Measurements from ENCODE around the gene SF3A1.

The SF3A1 gene

DNA sequence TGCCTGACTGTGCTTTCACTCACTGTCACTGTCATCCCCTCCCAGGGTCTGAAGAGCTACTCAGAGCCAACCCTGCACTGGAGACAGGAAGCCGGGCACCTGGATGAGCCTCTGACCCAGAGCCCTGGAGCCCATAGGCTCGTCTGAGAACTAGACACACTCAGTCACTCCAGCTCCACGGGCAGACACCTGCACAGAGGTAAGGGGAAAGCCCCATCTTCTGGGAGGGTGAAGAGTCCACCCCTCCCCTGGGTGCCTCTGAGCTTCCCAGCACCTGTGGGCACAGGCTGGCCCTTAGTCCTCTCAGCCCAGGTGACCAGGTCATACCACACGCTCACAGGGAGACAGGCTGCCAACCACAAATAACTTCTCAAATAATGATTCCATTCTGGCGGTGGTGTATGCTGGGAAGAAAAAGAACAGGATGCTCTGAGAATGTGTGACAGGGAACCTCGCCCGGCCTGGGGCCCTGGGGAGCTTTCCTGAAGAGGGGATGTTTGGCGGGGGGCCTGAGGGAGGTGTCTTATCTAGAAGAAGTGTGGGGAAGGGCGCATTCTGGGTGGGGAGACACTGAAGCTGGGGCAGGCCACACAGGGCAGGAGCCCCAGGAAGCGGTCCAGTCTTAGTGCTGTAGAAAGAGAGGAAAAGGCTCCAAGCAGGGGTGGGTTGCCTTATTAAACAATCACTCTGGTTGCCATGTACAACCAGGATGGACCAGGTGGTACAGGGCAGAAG is 5.4 kb upstream of the SF3A1 start:
- Histone ChIP-seq H3K36me3 (replicated peaks; ENCODE audit: low read depth, low read length) (no peaks in the 10 kb centered on the region), H2AFZ (ENCODE audit: low read depth, low read length) (no peak overlapping the region), H3K4me3 (ENCODE audit: low read length) (no peak overlapping the region), H3K4me2 (ENCODE audit: low read length) (no peak overlapping the region), H3K79me2 (ENCODE audit: low read length) (no peaks in the 10 kb centered on the region), H3K9me3 (ENCODE audit: insufficient read depth, low read length) (no peaks in the 10 kb centered on the region), H3K27ac (ENCODE audit: low read length) (no peak overlapping the region), H3K27me3 (ENCODE audit: low read depth, low read length) (no peaks in the 10 kb centered on the region), H3K9ac (ENCODE audit: low read length) (no peak overlapping the region), H4K20me1 (ENCODE audit: insufficient read depth, low read length) (no peaks in the 10 kb centered on the region), H3K4me1 (ENCODE audit: low read length) (no peaks in the 10 kb centered on the region)
- no peak for TF ChIP-seq EZH2phosphoT487 (IDR thresholded peaks at IDR 0.05; ENCODE audit: low read depth)
- no peak for TF ChIP-seq CTCF (IDR thresholded peaks at IDR 0.05; ENCODE audit: low read depth, low read length)

GRCh38 chr22:30358541-30358940 is 1.8 kb upstream of the SF3A1 start:
- no peak overlapping the region for H3K4me2 ChIP-seq (ENCODE audit: low read length)
- no peak overlapping the region for H2AFZ ChIP-seq (ENCODE audit: low read depth, low read length)
- H3K4me3 ChIP-seq (ENCODE audit: low read length) = no peak overlapping the region
- H3K27ac ChIP-seq (ENCODE audit: low read length) = no peak overlapping the region
- TF ChIP-seq CTCF (IDR thresholded peaks at IDR 0.05; ENCODE audit: low read depth, low read length) (no peak), EZH2phosphoT487 (IDR thresholded peaks at IDR 0.05; ENCODE audit: low read depth) (no peak)
- peaks cover 10% of the 10 kb centered on the region for H3K36me3 ChIP-seq (replicated peaks; ENCODE audit: low read depth, low read length)
- H4K20me1 ChIP-seq (ENCODE audit: insufficient read depth, low read length) = peaks cover 24% of the 10 kb centered on the region
- no peaks in the 10 kb centered on the region for H3K27me3 ChIP-seq (ENCODE audit: low read depth, low read length)
- H3K9me3 ChIP-seq (ENCODE audit: insufficient read depth, low read length) = no peaks in the 10 kb centered on the region
- H3K79me2 ChIP-seq (ENCODE audit: low read length) = peaks cover 31% of the 10 kb centered on the region
- peaks cover 17% of the 10 kb centered on the region for H3K4me1 ChIP-seq (ENCODE audit: low read length)
- no peak overlapping the region for H3K9ac ChIP-seq (ENCODE audit: low read length)

DNA sequence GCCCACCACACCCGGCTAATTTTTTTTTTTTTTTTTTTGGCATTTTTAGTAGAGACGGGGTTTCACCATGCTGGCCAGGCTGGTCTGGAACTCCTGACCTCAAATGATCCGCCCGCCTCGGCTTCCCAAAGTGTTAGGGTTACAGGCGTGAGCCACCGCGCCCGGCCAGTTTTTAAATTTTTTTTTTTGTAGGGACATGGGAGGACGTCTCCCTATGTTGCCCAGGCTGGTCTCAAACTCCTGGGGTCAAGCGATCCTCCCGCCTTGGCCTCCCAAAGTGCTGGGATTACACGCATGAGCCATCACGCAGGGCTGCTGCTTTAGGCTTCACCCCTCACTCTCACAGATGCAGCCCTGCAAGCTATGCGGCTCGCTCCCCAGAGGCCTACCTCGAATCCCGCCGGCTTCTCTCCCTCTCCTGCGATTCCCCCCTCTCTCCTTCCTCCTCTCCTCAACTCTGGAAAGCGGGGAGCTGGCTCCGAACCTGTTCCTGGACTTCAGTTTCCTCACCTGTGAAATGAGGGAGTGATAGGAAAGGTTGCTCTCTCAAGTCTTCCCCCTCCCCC is 1.0 kb upstream of the SF3A1 start:
- peaks cover 13% of the 10 kb centered on the region for H3K36me3 ChIP-seq (replicated peaks; ENCODE audit: low read depth, low read length)
- H3K27ac ChIP-seq (ENCODE audit: low read length) = no peak overlapping the region
- H3K9ac ChIP-seq (ENCODE audit: low read length) = no peak overlapping the region
- no peak overlapping the region for H3K4me2 ChIP-seq (ENCODE audit: low read length)
- peaks cover 17% of the 10 kb centered on the region for H3K4me1 ChIP-seq (ENCODE audit: low read length)
- H4K20me1 ChIP-seq (ENCODE audit: insufficient read depth, low read length) = peaks cover 27% of the 10 kb centered on the region
- TF ChIP-seq CTCF (IDR thresholded peaks at IDR 0.05; ENCODE audit: low read depth, low read length) = no peak
- H3K79me2 ChIP-seq (ENCODE audit: low read length) = peaks cover 36% of the 10 kb centered on the region
- H3K9me3 ChIP-seq (ENCODE audit: insufficient read depth, low read length) = no peaks in the 10 kb centered on the region
- no peaks in the 10 kb centered on the region for H3K27me3 ChIP-seq (ENCODE audit: low read depth, low read length)
- 0 out of 2 replicates have a peak overlapping the region, but pooled peaks have one; percentile 83 for H3K4me3 ChIP-seq (ENCODE audit: low read length)
- no peak overlapping the region for H2AFZ ChIP-seq (ENCODE audit: low read depth, low read length)

DNA sequence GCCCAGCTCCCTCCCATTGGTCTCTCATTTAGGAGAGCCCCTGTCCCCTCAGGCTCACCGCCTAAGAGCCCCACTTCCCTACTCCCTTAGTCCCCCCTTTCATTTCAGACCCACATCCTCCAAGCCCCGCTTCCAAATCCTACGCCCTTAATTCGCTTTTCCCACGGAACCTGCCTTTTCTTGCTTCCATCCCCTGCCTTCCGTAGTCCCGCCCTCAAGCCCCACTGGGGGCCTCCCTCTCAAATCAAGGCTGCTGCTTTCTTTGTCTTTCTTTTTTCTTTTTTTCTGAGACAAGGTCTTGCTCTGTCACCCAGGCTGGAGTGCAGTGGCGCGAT is 509 bp upstream of the SF3A1 start:
- peak overlapping the region; percentile 66; the same call in 1 of the 2 replicates for H2AFZ ChIP-seq (ENCODE audit: low read depth, low read length)
- peak overlapping the region; percentile 89; the same call in 1 of the 2 replicates for H3K9ac ChIP-seq (ENCODE audit: low read length)
- peaks cover 30% of the 10 kb centered on the region for H4K20me1 ChIP-seq (ENCODE audit: insufficient read depth, low read length)
- TF ChIP-seq CTCF (IDR thresholded peaks at IDR 0.05; ENCODE audit: low read depth, low read length) (no peak), EZH2phosphoT487 (IDR thresholded peaks at IDR 0.05; ENCODE audit: low read depth) (no peak)
- H3K9me3 ChIP-seq (ENCODE audit: insufficient read depth, low read length) = no peaks in the 10 kb centered on the region
- no peak overlapping the region for H3K27ac ChIP-seq (ENCODE audit: low read length)
- H3K36me3 ChIP-seq (replicated peaks; ENCODE audit: low read depth, low read length) = peaks cover 18% of the 10 kb centered on the region
- H3K79me2 ChIP-seq (ENCODE audit: low read length) = peaks cover 42% of the 10 kb centered on the region
- peak overlapping the region; percentile 67 for H3K4me2 ChIP-seq (ENCODE audit: low read length)
- H3K4me1 ChIP-seq (ENCODE audit: low read length) = peaks cover 17% of the 10 kb centered on the region
- peak overlapping the region; percentile 83 for H3K4me3 ChIP-seq (ENCODE audit: low read length)
- no peaks in the 10 kb centered on the region for H3K27me3 ChIP-seq (ENCODE audit: low read depth, low read length)

Measured in OCI-LY3 (cell line).